Measurements from ENCODE around the gene PCYT2.

The PCYT2 gene

DNA sequence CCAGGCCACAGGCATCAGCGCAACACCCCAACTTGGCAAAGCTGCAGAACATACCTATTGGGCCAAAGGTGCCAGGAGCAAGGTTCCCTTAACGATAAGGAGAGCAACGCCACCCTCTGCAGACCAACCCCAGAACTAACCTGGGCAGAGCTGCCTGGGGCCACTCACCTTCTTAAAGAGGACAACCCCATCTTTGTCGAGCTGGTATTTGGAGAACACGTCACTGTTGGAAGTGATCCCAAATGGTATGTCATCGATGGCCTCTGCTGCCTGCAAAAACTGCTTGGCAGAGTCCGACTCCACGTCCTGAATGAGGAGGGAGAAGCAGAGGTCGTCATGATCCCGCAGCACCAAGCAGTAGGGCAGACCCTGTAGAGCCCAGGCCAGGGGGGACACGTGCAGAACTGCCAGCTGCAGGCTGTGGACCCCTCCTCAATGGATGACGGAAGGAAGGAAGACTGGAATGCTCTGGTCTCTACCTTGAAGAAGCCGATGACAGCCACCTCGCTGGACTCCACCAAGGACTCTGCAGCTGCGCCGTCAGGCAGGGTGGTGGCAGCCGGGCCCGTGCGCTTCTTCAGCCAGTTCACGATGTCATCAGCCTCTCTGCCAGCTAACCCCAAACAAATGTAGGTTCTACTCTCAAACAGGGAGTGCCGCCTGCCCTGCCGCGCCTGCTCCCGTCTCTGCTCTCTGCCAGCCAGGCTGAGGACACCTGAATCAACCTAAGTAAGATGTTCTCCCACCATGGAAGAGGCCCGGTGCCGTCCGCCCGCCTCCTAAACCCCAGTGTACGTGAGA lies 56.0 kb downstream of the PCYT2 start:
- H3K4me3 ChIP-seq (ENCODE audit: low read depth, low read length), result no peak overlapping the region
- peaks cover 62% of the 10 kb centered on the region for H3K36me3 ChIP-seq (ENCODE audit: control insufficient read depth, insufficient read depth, low read length)
- no peaks in the 10 kb centered on the region for H3K27me3 ChIP-seq (ENCODE audit: control insufficient read depth, insufficient read depth, low read length)
- no peaks in the 10 kb centered on the region for H3K9me3 ChIP-seq (ENCODE audit: control insufficient read depth, insufficient read depth, low read length)
- H3K4me1 ChIP-seq (ENCODE audit: control insufficient read depth, insufficient read depth, low read length), result peaks cover 5% of the 10 kb centered on the region
- H3K9ac ChIP-seq (ENCODE audit: low read depth, low read length), result no peak overlapping the region

DNA sequence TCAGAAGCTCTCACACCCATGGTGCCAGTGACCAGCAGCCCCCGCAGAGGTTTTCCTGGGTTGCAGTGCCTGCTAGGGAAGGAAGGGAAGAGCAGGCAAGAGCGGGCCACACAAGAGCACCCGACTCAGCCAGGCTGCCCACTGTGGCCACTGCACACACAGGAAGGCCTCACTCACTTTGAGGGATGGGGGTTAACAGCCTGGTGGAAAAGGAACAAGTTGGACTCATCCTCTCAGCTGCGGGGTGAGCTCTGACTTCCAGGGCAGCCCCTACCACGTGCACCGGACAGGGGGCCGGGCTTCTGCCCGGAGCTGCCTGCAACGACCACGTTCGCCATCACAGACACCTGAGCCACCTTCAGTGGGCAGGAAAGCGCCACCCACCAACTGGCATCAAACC lies 59.0 kb downstream of the PCYT2 start:
- Histone ChIP-seq H3K36me3 (ENCODE audit: control insufficient read depth, insufficient read depth, low read length) (peaks cover 48% of the 10 kb centered on the region), H3K4me3 (ENCODE audit: low read depth, low read length) (no peak overlapping the region), H3K9ac (ENCODE audit: low read depth, low read length) (no peak overlapping the region)

DNA sequence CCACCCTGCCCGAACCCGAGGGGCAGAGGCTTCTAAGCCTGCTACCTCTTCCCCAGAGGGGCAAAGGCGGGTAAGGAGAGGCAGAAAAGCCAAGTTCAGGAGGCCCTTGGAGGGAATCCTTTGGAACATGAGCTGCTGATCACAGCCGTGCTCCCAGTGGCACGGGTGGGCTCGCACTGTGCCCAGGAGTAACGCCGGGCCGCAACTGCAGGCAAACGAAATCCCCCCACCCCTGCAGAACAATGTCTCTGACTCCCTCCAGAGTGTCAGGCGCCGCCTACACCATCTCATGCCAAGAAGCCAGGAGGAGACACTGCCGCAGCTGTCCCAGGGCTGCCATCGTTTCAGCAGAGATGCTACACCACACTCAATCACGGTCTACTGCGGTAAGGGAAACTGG lies 59.8 kb downstream of the PCYT2 start:
- H3K27me3 ChIP-seq (ENCODE audit: control insufficient read depth, insufficient read depth, low read length), result no peaks in the 10 kb centered on the region
- no peaks in the 10 kb centered on the region for H3K9me3 ChIP-seq (ENCODE audit: control insufficient read depth, insufficient read depth, low read length)
- no peaks in the 10 kb centered on the region for H3K4me1 ChIP-seq (ENCODE audit: control insufficient read depth, insufficient read depth, low read length)
- peaks cover 56% of the 10 kb centered on the region for H3K36me3 ChIP-seq (ENCODE audit: control insufficient read depth, insufficient read depth, low read length)
- no peak overlapping the region for H3K4me3 ChIP-seq (ENCODE audit: low read depth, low read length)
- H3K9ac ChIP-seq (ENCODE audit: low read depth, low read length), result no peak overlapping the region

More for the DNA sequence above, 59.0 kb downstream of the PCYT2 start:
- H3K4me1 ChIP-seq (ENCODE audit: control insufficient read depth, insufficient read depth, low read length), result no peaks in the 10 kb centered on the region
- no peaks in the 10 kb centered on the region for H3K27me3 ChIP-seq (ENCODE audit: control insufficient read depth, insufficient read depth, low read length)
- no peaks in the 10 kb centered on the region for H3K9me3 ChIP-seq (ENCODE audit: control insufficient read depth, insufficient read depth, low read length)
